ENCODE data around the gene LIX1. TPM values are rescaled to one million over a fixed set of nuclear protein-coding genes. Genes with fewer than 3 reads are reported as not detected.

LIX1 gene
- total and polyA plus RNA-seq, 2 of the 8 experiments (the other 6 are each of a cell fraction or from before 2014, with no cell fraction given) = 0.26 to 0.45 TPM

DNA sequence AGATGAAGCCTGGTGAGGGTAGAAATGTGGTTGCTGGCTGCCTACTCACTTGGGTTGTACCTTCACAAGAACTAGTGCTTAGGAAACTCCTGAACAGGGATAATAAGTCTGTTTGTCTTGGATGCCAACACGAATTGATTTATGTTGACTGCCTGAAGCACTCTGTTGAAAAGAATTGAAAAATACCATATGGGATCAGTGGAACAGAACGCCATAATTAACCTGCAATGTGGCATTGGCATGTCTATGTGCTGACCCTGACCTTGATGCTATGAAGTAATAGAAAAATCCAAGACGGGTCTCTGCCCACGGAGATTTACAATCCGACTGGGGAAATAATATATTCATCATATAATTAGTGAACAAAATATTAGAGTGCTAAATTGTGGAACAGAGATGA lies 10.5 kb downstream of the LIX1 start (continued):
- TF ChIP-seq, protein P1, sequence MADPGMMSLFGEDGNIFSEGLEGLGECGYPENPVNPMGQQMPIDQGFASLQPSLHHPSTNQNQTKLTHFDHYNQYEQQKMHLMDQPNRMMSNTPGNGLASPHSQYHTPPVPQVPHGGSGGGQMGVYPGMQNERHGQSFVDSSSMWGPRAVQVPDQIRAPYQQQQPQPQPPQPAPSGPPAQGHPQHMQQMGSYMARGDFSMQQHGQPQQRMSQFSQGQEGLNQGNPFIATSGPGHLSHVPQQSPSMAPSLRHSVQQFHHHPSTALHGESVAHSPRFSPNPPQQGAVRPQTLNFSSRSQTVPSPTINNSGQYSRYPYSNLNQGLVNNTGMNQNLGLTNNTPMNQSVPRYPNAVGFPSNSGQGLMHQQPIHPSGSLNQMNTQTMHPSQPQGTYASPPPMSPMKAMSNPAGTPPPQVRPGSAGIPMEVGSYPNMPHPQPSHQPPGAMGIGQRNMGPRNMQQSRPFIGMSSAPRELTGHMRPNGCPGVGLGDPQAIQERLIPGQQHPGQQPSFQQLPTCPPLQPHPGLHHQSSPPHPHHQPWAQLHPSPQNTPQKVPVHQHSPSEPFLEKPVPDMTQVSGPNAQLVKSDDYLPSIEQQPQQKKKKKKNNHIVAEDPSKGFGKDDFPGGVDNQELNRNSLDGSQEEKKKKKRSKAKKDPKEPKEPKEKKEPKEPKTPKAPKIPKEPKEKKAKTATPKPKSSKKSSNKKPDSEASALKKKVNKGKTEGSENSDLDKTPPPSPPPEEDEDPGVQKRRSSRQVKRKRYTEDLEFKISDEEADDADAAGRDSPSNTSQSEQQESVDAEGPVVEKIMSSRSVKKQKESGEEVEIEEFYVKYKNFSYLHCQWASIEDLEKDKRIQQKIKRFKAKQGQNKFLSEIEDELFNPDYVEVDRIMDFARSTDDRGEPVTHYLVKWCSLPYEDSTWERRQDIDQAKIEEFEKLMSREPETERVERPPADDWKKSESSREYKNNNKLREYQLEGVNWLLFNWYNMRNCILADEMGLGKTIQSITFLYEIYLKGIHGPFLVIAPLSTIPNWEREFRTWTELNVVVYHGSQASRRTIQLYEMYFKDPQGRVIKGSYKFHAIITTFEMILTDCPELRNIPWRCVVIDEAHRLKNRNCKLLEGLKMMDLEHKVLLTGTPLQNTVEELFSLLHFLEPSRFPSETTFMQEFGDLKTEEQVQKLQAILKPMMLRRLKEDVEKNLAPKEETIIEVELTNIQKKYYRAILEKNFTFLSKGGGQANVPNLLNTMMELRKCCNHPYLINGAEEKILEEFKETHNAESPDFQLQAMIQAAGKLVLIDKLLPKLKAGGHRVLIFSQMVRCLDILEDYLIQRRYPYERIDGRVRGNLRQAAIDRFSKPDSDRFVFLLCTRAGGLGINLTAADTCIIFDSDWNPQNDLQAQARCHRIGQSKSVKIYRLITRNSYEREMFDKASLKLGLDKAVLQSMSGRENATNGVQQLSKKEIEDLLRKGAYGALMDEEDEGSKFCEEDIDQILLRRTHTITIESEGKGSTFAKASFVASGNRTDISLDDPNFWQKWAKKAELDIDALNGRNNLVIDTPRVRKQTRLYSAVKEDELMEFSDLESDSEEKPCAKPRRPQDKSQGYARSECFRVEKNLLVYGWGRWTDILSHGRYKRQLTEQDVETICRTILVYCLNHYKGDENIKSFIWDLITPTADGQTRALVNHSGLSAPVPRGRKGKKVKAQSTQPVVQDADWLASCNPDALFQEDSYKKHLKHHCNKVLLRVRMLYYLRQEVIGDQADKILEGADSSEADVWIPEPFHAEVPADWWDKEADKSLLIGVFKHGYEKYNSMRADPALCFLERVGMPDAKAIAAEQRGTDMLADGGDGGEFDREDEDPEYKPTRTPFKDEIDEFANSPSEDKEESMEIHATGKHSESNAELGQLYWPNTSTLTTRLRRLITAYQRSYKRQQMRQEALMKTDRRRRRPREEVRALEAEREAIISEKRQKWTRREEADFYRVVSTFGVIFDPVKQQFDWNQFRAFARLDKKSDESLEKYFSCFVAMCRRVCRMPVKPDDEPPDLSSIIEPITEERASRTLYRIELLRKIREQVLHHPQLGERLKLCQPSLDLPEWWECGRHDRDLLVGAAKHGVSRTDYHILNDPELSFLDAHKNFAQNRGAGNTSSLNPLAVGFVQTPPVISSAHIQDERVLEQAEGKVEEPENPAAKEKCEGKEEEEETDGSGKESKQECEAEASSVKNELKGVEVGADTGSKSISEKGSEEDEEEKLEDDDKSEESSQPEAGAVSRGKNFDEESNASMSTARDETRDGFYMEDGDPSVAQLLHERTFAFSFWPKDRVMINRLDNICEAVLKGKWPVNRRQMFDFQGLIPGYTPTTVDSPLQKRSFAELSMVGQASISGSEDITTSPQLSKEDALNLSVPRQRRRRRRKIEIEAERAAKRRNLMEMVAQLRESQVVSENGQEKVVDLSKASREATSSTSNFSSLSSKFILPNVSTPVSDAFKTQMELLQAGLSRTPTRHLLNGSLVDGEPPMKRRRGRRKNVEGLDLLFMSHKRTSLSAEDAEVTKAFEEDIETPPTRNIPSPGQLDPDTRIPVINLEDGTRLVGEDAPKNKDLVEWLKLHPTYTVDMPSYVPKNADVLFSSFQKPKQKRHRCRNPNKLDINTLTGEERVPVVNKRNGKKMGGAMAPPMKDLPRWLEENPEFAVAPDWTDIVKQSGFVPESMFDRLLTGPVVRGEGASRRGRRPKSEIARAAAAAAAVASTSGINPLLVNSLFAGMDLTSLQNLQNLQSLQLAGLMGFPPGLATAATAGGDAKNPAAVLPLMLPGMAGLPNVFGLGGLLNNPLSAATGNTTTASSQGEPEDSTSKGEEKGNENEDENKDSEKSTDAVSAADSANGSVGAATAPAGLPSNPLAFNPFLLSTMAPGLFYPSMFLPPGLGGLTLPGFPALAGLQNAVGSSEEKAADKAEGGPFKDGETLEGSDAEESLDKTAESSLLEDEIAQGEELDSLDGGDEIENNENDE (IDR thresholded peaks at IDR 0.05; ENCODE audit: insufficient replicate concordance, low read length) = no peak
- TF ChIP-seq CHD2 (IDR thresholded peaks at IDR 0.05; ENCODE audit: low read length) (no peak), HDAC2 (IDR thresholded peaks at IDR 0.05; ENCODE audit: borderline replicate concordance in 1 of 2, low read depth in 2 of 2, low read length in 2 of 2) (no peak), RNF2 (IDR thresholded peaks at IDR 0.05; ENCODE audit: borderline replicate concordance, low read depth, low read length, missing control alignments, poor library complexity, severe bottlenecking) (no peak), SP2 (IDR thresholded peaks at IDR 0.05; ENCODE audit: low read length) (no peak), CBX8 (IDR thresholded peaks at IDR 0.05; ENCODE audit: borderline replicate concordance, low read depth, low read length) (no peak), ZNF274 (IDR thresholded peaks at IDR 0.05; ENCODE audit: borderline replicate concordance, extremely low read depth, low read length) (no peak), CHD1 (IDR thresholded peaks at IDR 0.05; ENCODE audit: low read depth, low read length) (no peak), FOSL1 (IDR thresholded peaks at IDR 0.05; ENCODE audit: insufficient read depth, low read depth, low read length) (no peak)
